Measurements from ENCODE around the gene SLCO4A1. TPM values are rescaled to one million over a fixed set of nuclear protein-coding genes. Genes with fewer than 3 reads are reported as not detected.
A peak's percentile ranks its signal among the peaks of the same experiment; 100 is the strongest.

The SLCO4A1 gene
- total and polyA plus RNA-seq, 11 donors, result 1.00 to 54.0 (median 11.5) TPM

DNA sequence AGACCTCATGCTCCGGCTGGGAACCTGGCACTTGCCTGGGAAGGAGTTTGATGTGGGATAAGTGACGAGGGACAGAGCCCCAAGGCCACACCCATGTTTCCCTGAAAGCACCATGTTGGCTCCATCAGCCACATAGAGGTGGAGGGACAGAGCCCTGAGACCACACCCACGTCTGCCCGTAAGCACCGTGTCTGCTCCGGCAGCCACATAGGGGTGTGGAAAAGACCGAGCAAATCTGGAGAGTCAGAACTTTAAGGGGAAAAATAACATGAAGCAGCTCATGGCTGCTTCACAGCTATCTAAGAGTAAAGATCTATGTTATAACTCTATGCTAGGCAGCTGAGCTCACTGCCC lies 15.3 kb downstream of the SLCO4A1 start:
- DNase-seq (no peak), ATAC-seq (no peak)
- Histone ChIP-seq H3K4me3 (no peak overlapping the region), H3K27me3 (no peaks in the 10 kb centered on the region), H3K4me1 (peaks cover 5 to 30% (median 9%) of the 10 kb centered on the region in 12 donors), H3K36me3 (peaks cover 0 to 36% (median 0%) of the 10 kb centered on the region in 9 donors), H3K27ac (no peak overlapping the region), H3K9me3 (no peaks in the 10 kb centered on the region)
- TF ChIP-seq, protein P1, sequence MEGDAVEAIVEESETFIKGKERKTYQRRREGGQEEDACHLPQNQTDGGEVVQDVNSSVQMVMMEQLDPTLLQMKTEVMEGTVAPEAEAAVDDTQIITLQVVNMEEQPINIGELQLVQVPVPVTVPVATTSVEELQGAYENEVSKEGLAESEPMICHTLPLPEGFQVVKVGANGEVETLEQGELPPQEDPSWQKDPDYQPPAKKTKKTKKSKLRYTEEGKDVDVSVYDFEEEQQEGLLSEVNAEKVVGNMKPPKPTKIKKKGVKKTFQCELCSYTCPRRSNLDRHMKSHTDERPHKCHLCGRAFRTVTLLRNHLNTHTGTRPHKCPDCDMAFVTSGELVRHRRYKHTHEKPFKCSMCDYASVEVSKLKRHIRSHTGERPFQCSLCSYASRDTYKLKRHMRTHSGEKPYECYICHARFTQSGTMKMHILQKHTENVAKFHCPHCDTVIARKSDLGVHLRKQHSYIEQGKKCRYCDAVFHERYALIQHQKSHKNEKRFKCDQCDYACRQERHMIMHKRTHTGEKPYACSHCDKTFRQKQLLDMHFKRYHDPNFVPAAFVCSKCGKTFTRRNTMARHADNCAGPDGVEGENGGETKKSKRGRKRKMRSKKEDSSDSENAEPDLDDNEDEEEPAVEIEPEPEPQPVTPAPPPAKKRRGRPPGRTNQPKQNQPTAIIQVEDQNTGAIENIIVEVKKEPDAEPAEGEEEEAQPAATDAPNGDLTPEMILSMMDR (IDR thresholded peaks at IDR 0.05), result no peak
- TF ChIP-seq POLR2A (IDR thresholded peaks at IDR 0.05), result no peak
- WGBS, 4 donors, result 75 to 82% (median 79%) methylated on average over 7 of the region's 7 CpGs
- intact Hi-C loops (cut with DNase I), result no loop called here

DNA sequence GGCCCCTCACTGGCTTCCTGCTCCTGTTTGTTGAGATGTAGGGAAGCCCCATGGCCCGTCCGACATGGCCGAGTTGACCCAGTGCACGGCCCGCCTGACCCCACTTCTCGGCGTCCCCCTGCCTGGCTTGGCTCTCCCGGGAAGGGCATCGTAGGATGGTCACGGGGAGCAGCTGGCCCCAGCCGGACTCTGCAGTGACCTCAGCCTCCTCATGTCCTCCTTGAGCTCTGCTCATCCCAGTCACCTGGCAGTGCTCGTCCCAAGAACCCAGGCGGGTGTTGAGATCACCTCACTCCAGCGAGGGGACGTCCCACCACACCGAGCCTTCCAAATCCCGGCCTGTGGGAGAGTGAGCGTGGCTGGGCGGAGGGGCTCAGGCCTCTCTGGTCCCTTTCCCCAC lies 15.7 kb downstream of the SLCO4A1 start:
- TF ChIP-seq, protein P1 (IDR thresholded peaks at IDR 0.05), result no peak
- no peak for TF ChIP-seq POLR2A (IDR thresholded peaks at IDR 0.05)
- WGBS, 4 donors, result 90 to 97% (median 93%) methylated on average over 14 to 19 of the region's 19 CpGs
- H3K4me3 ChIP-seq, result no peak overlapping the region
- no peak overlapping the region for H3K27ac ChIP-seq
- intact Hi-C loops (cut with DNase I), result no loop called here
- H3K27me3 ChIP-seq, result no peaks in the 10 kb centered on the region
- H3K9me3 ChIP-seq, result no peaks in the 10 kb centered on the region
- DNase-seq (peak in 1 of 5 donors; percentile 15), ATAC-seq (no peak)
- H3K36me3 ChIP-seq, result peaks cover 0 to 36% (median 0%) of the 10 kb centered on the region in 9 donors
- H3K4me1 ChIP-seq, result peaks cover under 1 to 26% (median 6%) of the 10 kb centered on the region in 12 donors

DNA sequence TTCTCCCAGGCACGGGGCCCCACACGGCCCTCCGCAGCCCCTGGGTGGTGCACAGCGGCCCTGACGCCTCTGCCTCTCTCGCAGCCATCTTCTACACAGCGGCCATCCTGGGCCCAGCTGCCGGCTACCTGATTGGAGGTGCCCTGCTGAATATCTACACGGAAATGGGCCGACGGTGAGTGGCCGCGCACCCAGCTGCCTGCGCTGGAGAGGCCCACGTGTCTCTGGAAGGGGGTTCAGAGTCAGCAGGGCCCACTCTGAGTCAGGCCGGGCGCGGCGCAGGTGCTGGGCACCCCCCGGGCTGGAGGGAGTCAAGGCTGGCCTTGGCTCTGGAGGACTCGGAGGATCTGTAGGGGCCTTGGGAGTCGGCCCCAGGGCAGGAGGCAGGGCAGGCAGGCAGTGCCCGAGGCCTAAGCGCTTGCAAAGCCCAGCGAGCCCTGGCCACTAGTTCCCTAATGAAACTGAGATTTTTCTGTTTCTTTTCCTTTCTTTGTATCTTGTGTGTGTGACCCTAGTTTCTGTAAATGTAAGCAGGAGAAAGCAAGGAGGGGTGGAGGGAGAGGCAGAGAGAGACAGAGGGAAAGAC lies 16.4 kb downstream of the SLCO4A1 start:
- no peak for TF ChIP-seq POLR2A (IDR thresholded peaks at IDR 0.05)
- TF ChIP-seq, protein P1 (IDR thresholded peaks at IDR 0.05), result no peak
- Histone ChIP-seq H3K36me3 (peaks cover 0 to 36% (median 0%) of the 10 kb centered on the region in 9 donors), H3K9me3 (no peaks in the 10 kb centered on the region), H3K27me3 (no peaks in the 10 kb centered on the region), H3K4me3 (no peak overlapping the region), H3K27ac (peak overlapping the region in 1 of 12 donors; percentile 79), H3K4me1 (peaks cover 0 to 20% (median 0%) of the 10 kb centered on the region in 12 donors)
- 90 to 94% (median 93%) methylated on average over 22 to 25 of the region's 25 CpGs for WGBS, 4 donors
- intact Hi-C loops (cut with DNase I), result no loop called here
- DNase-seq (peak in 1 of 5 donors; percentile 19), ATAC-seq (no peak)

DNA sequence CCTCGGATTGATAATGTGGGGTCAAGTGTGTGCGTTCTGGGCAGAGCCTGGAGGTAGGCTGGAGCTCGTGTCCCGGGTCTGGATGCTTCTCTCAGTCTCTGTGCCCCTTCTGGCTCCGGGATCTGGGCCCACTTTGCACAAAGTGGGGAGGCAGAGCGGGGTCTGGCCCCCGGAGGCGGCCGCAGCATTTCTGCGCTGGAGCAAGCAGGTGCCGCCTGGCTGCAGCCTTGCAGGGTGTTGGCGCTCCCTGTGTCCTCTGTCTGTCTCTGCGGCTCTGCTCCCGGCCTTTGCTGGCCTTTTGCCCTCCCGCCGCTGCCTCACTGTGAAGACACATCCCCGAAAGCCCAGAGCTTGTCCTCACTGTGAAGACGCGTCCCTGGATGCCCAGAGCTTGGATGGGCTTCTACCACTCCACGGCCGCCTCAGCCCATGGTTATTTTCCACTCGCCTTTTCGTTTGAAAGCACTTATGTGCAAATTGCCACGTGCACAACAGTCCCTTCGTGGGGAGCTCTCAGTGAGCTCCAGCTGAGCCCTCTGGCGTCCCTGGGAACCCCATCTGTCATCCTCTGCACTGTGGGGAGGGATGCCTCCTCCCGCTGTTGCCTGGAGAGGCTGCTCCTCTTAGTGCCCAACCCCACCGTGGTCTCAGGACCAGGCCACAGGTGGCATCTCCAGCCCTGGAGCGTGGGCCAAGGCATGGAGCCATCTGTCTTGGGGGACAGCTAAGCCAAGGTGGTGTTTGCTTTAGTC lies 17.4 kb downstream of the SLCO4A1 start:
- Histone ChIP-seq H3K9me3 (no peaks in the 10 kb centered on the region), H3K27me3 (no peaks in the 10 kb centered on the region), H3K4me1 (peaks cover 0 to 20% (median 0%) of the 10 kb centered on the region in 12 donors), H3K36me3 (peaks cover 0 to 36% (median 0%) of the 10 kb centered on the region in 9 donors), H3K27ac (peak overlapping the region in 1 of 12 donors; percentile 79), H3K4me3 (no peak overlapping the region)
- intact Hi-C loops (cut with DNase I), result loop anchor here in 1 of 10 donors (10.0 kb wide), 1 partner anchor 335 kb away; no protein-coding TSS in a partner anchor
- DNase-seq (no peak), ATAC-seq (no peak)
- WGBS, 4 donors, result 90 to 92% (median 91%) methylated on average over 28 to 29 of the region's 29 CpGs
- TF ChIP-seq POLR2A (IDR thresholded peaks at IDR 0.05), result no peak
- TF ChIP-seq, protein P1 (IDR thresholded peaks at IDR 0.05), result no peak
